CD4-positive, alpha-beta T cell treated with Interleukin-1 beta for 1 hour (primary cell): ENCODE results near the gene CUBN.

ENCODE experiments used
- DNase-seq, 2 donors: peaks; one replicate each; pipeline ENCODE4 v3.0.0-alpha.2; 2020 to 2022

CUBN gene

GRCh38 chr10:17101257-17101909, 28.2 kb downstream of the CUBN start:
- no peak for DNase-seq

GRCh38 chr10:17100586-17100985, 29.0 kb downstream of the CUBN start:
- DNase-seq, result no peak

- DNase-seq, result no peak
These were observed 31.6 kb downstream of the CUBN start for GRCh38 chr10:17098012-17098411.

- DNase-seq, result no peak
These were observed 34.8 kb downstream of the CUBN start for GRCh38 chr10:17094844-17095243.

GRCh38 chr10:17092986-17093803, 36.4 kb downstream of the CUBN start:
- no peak for DNase-seq

- no peak for DNase-seq
These were observed 37.2 kb downstream of the CUBN start for GRCh38 chr10:17092216-17092944.

GRCh38 chr10:17088118-17088806, 41.3 kb downstream of the CUBN start:
- no peak for DNase-seq

GRCh38 chr10:17086865-17087367, 42.7 kb downstream of the CUBN start:
- no peak for DNase-seq

- no peak for DNase-seq
These were observed 44.4 kb downstream of the CUBN start for GRCh38 chr10:17085011-17085725.

GRCh38 chr10:17084258-17084657, 45.4 kb downstream of the CUBN start:
- DNase-seq, result no peak

GRCh38 chr10:17081431-17081830, 48.2 kb downstream of the CUBN start:
- DNase-seq, result no peak

GRCh38 chr10:17077890-17078289, 51.7 kb downstream of the CUBN start:
- DNase-seq, result no peak

GRCh38 chr10:17077346-17077781, 52.2 kb downstream of the CUBN start:
- DNase-seq, result no peak

- no peak for DNase-seq
These were observed 52.8 kb downstream of the CUBN start for GRCh38 chr10:17076626-17077345.

GRCh38 chr10:17075533-17076359, 53.9 kb downstream of the CUBN start:
- no peak for DNase-seq

- no peak for DNase-seq
These were observed 55.1 kb downstream of the CUBN start for GRCh38 chr10:17074541-17074847.

- no peak for DNase-seq
These were observed 55.7 kb downstream of the CUBN start for GRCh38 chr10:17073725-17074540.

- no peak for DNase-seq
These were observed 60.7 kb downstream of the CUBN start for GRCh38 chr10:17068953-17069352.

GRCh38 chr10:17067376-17068264, 62.0 kb downstream of the CUBN start:
- DNase-seq, result no peak
